ENCODE data around the gene USP54. TPM values are rescaled to one million over a fixed set of nuclear protein-coding genes. Genes with fewer than 3 reads are reported as not detected.

USP54 gene
- total RNA-seq, 2 experiments from 2014 or later = 15.2 to 16.4 TPM

DNA sequence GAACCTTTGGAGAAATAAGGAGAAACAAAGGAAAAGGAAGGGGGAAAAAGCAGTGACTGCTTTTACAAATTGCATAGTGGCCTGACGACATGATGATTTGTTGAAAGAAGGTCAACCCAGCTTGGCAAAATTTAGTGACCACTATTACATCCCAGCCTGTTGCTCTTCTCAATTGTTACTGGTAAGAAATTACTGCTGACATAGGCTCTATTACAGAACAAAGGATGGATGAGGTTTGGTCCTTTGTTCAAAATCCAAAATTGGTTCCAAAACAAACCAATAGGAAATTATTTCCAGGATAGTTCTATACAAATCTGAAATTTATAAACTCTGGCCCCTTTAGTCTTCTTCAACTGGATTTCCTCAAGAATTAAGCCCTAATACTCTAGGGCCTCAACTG, 39.6 kb downstream of the USP54 start:
- no peak for DNase-seq (ENCODE audit: low spot score)
- Histone ChIP-seq H3K79me2 (ENCODE audit: insufficient read depth, low read depth, low read length) (no peaks in the 10 kb centered on the region), H3K4me2 (ENCODE audit: low read length) (no peak overlapping the region), H3K27ac (ENCODE audit: low read depth, low read length, poor library complexity, severe bottlenecking) (no peak overlapping the region), H3K4me1 (ENCODE audit: insufficient read depth, low read length, poor library complexity, severe bottlenecking) (no peaks in the 10 kb centered on the region), H3K36me3 (ENCODE audit: insufficient read depth, low read length) (no peaks in the 10 kb centered on the region), H3K4me3 (ENCODE audit: low read depth, low read length, poor library complexity, severe bottlenecking) (no peak overlapping the region), H3K9me3 (ENCODE audit: low read length) (no peaks in the 10 kb centered on the region), H4K20me1 (ENCODE audit: insufficient read depth, low read length) (no peaks in the 10 kb centered on the region), H3K9me2 (ENCODE audit: insufficient read depth, low read length) (no peaks in the 10 kb centered on the region), H2AFZ (ENCODE audit: low read length) (no peak overlapping the region)
- intact Hi-C loops (cut with micrococcal nuclease; ENCODE audit: unreplicated experiment) = no loop called here
- ChIA-PET POLR2A (interaction anchor here (0.6 kb wide), 1 partner anchor 266 kb away, joined by 5 read pairs; no protein-coding TSS in a partner anchor), CTCF (ENCODE audit: unreplicated experiment) (no interaction called here)
- no TSS peak for BruUV-seq (replicated peaks)
- TF ChIP-seq EZH2phosphoT487 (IDR thresholded peaks at IDR 0.05; ENCODE audit: borderline replicate concordance, low read depth, low read length) = no peak
- TF ChIP-seq, protein P1, sequence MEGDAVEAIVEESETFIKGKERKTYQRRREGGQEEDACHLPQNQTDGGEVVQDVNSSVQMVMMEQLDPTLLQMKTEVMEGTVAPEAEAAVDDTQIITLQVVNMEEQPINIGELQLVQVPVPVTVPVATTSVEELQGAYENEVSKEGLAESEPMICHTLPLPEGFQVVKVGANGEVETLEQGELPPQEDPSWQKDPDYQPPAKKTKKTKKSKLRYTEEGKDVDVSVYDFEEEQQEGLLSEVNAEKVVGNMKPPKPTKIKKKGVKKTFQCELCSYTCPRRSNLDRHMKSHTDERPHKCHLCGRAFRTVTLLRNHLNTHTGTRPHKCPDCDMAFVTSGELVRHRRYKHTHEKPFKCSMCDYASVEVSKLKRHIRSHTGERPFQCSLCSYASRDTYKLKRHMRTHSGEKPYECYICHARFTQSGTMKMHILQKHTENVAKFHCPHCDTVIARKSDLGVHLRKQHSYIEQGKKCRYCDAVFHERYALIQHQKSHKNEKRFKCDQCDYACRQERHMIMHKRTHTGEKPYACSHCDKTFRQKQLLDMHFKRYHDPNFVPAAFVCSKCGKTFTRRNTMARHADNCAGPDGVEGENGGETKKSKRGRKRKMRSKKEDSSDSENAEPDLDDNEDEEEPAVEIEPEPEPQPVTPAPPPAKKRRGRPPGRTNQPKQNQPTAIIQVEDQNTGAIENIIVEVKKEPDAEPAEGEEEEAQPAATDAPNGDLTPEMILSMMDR (conservative IDR thresholded peaks at IDR 0.05; ENCODE audit: low read length) = no peak

DNA sequence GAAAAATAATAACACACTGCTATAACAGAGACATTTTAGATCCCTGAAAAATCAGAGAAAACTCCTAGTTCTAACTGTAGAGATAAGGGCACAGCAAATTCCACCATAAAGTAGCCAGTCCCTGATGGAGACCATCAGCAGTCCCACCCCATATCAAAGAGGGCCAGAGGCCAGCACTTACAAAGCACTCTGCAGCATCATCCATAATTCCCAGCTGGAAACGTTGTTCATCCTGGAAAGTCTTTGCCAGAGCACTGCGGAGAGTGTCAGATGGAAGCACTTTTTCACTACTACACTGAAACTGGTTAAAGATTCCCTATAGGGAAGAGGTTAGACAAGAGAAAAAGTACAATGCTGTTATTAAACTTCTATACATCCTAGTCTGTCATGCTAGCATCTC, 45.8 kb downstream of the USP54 start:
- Histone ChIP-seq H3K4me1 (ENCODE audit: insufficient read depth, low read length, poor library complexity, severe bottlenecking) (no peaks in the 10 kb centered on the region), H3K9me2 (ENCODE audit: insufficient read depth, low read length) (no peaks in the 10 kb centered on the region), H4K20me1 (ENCODE audit: insufficient read depth, low read length) (no peaks in the 10 kb centered on the region), H3K27ac (ENCODE audit: low read depth, low read length, poor library complexity, severe bottlenecking) (no peak overlapping the region), H3K79me2 (ENCODE audit: insufficient read depth, low read depth, low read length) (no peaks in the 10 kb centered on the region), H2AFZ (ENCODE audit: low read length) (no peak overlapping the region), H3K4me3 (ENCODE audit: low read depth, low read length, poor library complexity, severe bottlenecking) (no peak overlapping the region), H3K9me3 (ENCODE audit: low read length) (no peaks in the 10 kb centered on the region), H3K36me3 (ENCODE audit: insufficient read depth, low read length) (no peaks in the 10 kb centered on the region), H3K4me2 (ENCODE audit: low read length) (no peak overlapping the region)
- CTCF ChIA-PET (ENCODE audit: unreplicated experiment) = no interaction called here
- intact Hi-C loops (cut with micrococcal nuclease; ENCODE audit: unreplicated experiment) = no loop called here
- POLR2A ChIA-PET = no interaction called here
- DNase-seq (ENCODE audit: low spot score) = no peak
- no TSS peak for BruUV-seq (replicated peaks)
- TF ChIP-seq, protein P1 (conservative IDR thresholded peaks at IDR 0.05; ENCODE audit: low read length) = no peak
- no peak for TF ChIP-seq EZH2phosphoT487 (IDR thresholded peaks at IDR 0.05; ENCODE audit: borderline replicate concordance, low read depth, low read length)

DNA sequence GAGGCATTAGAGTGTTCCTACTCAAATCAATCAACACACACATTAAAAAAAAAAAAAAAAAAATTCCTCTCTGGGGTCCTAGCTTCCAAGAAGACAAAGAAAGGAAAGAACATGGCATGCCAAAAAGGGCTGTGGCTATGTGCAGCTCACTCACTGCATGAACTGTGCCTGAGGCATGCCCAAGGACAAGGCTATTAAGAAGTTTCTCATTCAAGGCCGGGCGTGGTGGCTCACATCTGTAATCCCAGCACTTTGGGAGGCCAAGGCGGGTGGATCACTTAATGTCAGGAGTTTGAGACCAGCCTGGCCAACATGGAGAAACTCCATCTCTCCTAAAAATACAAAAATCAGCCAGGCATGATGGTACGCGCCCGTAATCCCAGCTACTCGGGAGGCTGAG, 53.4 kb downstream of the USP54 start:
- intact Hi-C loops (cut with micrococcal nuclease; ENCODE audit: unreplicated experiment) = no loop called here
- Histone ChIP-seq H3K4me3 (ENCODE audit: low read depth, low read length, poor library complexity, severe bottlenecking) (no peak overlapping the region), H3K4me1 (ENCODE audit: insufficient read depth, low read length, poor library complexity, severe bottlenecking) (no peaks in the 10 kb centered on the region), H3K9me3 (ENCODE audit: low read length) (no peaks in the 10 kb centered on the region), H3K4me2 (ENCODE audit: low read length) (no peak overlapping the region), H3K36me3 (ENCODE audit: insufficient read depth, low read length) (no peaks in the 10 kb centered on the region), H2AFZ (ENCODE audit: low read length) (no peak overlapping the region), H3K9me2 (ENCODE audit: insufficient read depth, low read length) (no peaks in the 10 kb centered on the region), H3K27ac (ENCODE audit: low read depth, low read length, poor library complexity, severe bottlenecking) (no peak overlapping the region), H3K79me2 (ENCODE audit: insufficient read depth, low read depth, low read length) (no peaks in the 10 kb centered on the region), H4K20me1 (ENCODE audit: insufficient read depth, low read length) (no peaks in the 10 kb centered on the region)
- POLR2A ChIA-PET = interaction anchor here (0.6 kb wide), 1 partner anchor 539 kb away, joined by 4 read pairs; no protein-coding TSS in a partner anchor
- TF ChIP-seq EZH2phosphoT487 (IDR thresholded peaks at IDR 0.05; ENCODE audit: borderline replicate concordance, low read depth, low read length) = no peak
- TF ChIP-seq, protein P1 (conservative IDR thresholded peaks at IDR 0.05; ENCODE audit: low read length) = no peak
- CTCF ChIA-PET (ENCODE audit: unreplicated experiment) = no interaction called here
- no peak for DNase-seq (ENCODE audit: low spot score)
- BruUV-seq (replicated peaks) = no TSS peak
